Esophagus squamous epithelium (tissue), 5 donors: ENCODE measurements around the gene JMJD6. TPM values are rescaled to one million over a fixed set of nuclear protein-coding genes. Genes with fewer than 3 reads are reported as not detected.

Experiments used
- DNase-seq: peaks from one replicate; lab custom pipeline; 2025; lab: John Stamatoyannopoulos, UW
- H3K27ac ChIP-seq, 4 donors: fragments of 200-600 bp; sonication (generic); one replicate each; pipeline ENCODE4 v1.5.1; 2016 to 2019; ENCODE audit warnings: mild to moderate bottlenecking in 1 of 4
- H3K27me3 ChIP-seq, 4 donors: fragments of 200-600 bp; sonication (generic); 1 replicate in 3 of 4; 2 replicates in 1 of 4; pipeline versions ENCODE4 v1.5.1 to v1.6.0; 2017 to 2021; ENCODE audit warnings: antibody characterized with exemption in 1 of 4
- H3K36me3 ChIP-seq, 3 donors: fragments of 200-600 bp; sonication (generic); one replicate each; pipeline ENCODE4 v1.5.1; 2016 to 2019
- H3K4me1 ChIP-seq, 3 donors: fragments of 200-600 bp; sonication (generic); one replicate each; pipeline ENCODE4 v1.5.1; 2017 to 2019
- H3K4me3 ChIP-seq, 4 donors: fragments of 200-600 bp; sonication (generic); 1 replicate in 3 of 4; 2 replicates in 1 of 4; pipeline ENCODE4 v1.5.1; 2016 to 2019; ENCODE audit warnings: mild to moderate bottlenecking in 2 of 4, moderate library complexity in 1 of 4
- H3K9me3 ChIP-seq, 3 donors: fragments of 200-600 bp; sonication (generic); one replicate each; pipeline ENCODE4 v1.5.1; 2016 to 2019
- POLR2A ChIP-seq, 4 donors: fragments of 450-650 bp; IDR thresholded peaks; one replicate each; pipeline ENCODE4 v1.6.1; 2017; ENCODE audit warnings: antibody characterized with exemption in 4 of 4, mild to moderate bottlenecking in 4 of 4, moderate library complexity in 3 of 4
- WGBS, 2 donors: methylation state at CpG; one replicate each; pipeline ENCODE4 v1.1.5; 2018; 5-methylcytosine and 5-hydroxymethylcytosine counted together
- intact Hi-C: fragments of 100-400 bp; cut with DNase I; formaldehyde crosslinking; loops from one replicate; pipeline ENCODE4 v1.15.0; 2022
- total RNA-seq, 4 donors: library from RNA; depleted of rRNA; stranded (reverse); fragments of >200 nt; gene quantifications; one replicate each; pipeline ENCODE4 v1.1.0, GENCODE V29; 2016
- TF ChIP-seq, protein P1 (sequence below), 6 experiments: fragments of 450-650 bp in 4 of 6; fragments of 200-600 bp in 2 of 6; sonication (generic) in 2 of 6; IDR thresholded peaks; one replicate each; pipeline ENCODE4 v1.5.1; 2016 to 2019; ENCODE audit warnings: antibody characterized with exemption in 6 of 6, mild to moderate bottlenecking in 4 of 6, moderate library complexity in 4 of 6
- donor health status: DM: yes; HTN: yes; CAD: no.

JMJD6 gene
- total RNA-seq, 4 donors from 2014 or later, result 13.0 to 17.2 (median 16.7) TPM

DNA sequence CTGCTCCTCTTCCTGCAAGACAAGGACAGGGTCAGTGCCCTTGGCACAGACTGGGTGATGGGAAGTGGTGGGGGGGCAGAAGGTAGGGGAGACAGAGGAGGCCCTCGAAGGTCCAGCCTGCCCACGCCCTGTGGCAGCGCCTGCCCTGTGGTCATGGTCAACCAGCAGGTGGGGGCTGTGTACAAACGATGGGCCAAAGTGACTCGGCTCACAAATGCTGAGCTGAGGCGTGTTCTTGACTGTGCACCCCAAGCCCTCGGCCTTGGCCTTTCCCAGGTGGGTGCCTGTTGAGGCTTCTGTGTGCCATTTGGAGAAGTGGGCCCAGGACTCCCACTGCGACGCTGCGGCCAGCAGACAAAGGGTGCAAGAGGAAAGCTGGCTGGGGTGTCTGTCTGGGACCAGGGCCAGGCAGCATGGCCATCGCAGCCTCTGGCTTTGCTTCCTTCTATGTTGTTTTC is 38.2 kb downstream of the JMJD6 start:
- Histone ChIP-seq H3K4me3 (no peak overlapping the region), H3K9me3 (no peaks in the 10 kb centered on the region), H3K4me1 (peaks cover 12 to 77% (median 24%) of the 10 kb centered on the region in 3 donors), H3K27ac (peak overlapping the region; percentile 60 to 95 (median 85)), H3K36me3 (peaks cover 0 to 19% (median 0%) of the 10 kb centered on the region in 3 donors), H3K27me3 (no peaks in the 10 kb centered on the region)
- intact Hi-C loops, result loop anchor here (10.0 kb wide), 1 partner anchor 163 kb away; no protein-coding TSS in a partner anchor
- no peak for TF ChIP-seq POLR2A (IDR thresholded peaks at IDR 0.05)
- TF ChIP-seq, protein P1, sequence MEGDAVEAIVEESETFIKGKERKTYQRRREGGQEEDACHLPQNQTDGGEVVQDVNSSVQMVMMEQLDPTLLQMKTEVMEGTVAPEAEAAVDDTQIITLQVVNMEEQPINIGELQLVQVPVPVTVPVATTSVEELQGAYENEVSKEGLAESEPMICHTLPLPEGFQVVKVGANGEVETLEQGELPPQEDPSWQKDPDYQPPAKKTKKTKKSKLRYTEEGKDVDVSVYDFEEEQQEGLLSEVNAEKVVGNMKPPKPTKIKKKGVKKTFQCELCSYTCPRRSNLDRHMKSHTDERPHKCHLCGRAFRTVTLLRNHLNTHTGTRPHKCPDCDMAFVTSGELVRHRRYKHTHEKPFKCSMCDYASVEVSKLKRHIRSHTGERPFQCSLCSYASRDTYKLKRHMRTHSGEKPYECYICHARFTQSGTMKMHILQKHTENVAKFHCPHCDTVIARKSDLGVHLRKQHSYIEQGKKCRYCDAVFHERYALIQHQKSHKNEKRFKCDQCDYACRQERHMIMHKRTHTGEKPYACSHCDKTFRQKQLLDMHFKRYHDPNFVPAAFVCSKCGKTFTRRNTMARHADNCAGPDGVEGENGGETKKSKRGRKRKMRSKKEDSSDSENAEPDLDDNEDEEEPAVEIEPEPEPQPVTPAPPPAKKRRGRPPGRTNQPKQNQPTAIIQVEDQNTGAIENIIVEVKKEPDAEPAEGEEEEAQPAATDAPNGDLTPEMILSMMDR (IDR thresholded peaks at IDR 0.05), result no peak
- WGBS, 2 donors, result 63 to 80% methylated on average over 2 to 6 of the region's 11 CpGs
- DNase-seq, result no peak

DNA sequence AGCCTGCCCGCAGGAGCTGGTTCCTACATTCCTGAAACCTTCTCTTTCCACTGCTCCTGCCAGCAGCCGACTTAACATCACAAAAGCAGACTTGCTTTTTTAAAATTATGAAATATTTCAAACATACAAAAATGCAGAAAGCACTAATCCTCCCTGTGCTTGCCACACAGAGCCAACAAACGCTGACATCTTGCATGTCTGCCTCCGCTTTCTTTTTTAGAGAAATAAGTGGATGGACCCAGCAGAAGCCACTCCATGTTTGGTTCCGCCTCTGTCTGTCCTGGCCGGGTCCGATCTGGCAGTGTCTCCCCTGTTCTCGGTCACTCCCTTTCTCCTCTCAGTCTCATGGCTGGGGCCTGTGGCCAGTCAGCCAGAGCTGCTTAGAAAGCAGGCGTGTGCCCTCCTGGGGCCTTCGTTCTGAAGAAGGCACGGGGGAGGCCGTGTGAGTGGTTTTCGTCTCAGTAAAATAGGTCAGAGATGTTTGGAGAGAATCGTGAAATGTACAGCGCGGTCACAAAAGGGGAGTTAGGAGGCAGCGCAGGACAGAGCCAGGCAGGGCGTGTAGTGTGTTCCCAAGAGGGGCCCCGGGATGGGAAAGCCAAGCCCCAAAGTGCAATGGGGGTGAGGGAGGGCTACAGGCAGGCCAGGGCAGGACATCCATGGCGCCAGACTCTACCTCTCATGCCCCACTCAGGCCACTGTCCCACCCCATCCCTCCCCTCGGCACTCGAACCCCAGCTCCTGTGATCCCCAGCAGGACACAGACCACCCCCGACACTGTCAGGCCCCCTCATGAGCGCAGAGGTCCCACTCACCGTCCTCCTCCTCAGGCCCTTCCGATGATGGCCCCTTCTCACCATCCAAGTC is 38.9 kb downstream of the JMJD6 start:
- no peak for DNase-seq

DNA sequence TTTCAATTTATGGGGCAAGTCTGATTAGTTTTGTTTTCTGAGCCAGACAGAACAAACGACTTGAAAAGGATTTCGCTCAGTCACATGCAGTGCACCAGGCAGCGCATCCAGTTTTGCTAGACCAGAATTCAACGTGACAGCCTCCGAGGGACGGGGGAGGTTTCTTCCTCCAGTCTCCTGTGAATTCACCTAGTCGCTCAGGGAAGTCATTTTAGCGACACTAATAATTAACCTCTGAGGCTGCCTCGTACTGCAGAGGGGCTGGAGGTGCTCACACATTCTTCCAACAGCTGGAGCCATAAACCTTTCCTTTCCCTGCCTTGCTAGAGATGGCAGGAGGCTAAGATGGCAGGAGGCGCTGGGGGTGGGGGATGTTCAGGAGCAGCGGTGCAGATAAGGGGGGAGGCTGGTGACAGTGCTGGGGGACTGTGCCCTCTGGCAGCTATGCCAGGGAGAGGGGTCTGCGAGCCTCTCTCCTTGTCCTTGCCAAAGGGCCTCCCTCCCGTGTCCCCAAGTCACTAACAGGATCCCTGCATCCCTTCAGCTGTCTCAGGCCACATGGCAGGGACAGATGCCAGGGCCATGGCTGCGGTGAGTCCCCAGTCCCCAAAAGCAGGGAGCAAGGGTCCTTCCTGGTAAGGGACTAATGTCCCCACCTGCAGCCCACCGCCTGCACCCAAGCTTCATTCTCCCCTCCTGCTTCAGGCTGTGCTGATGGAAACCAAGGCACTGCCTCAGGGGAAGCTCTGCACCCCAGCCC is 39.7 kb downstream of the JMJD6 start:
- Histone ChIP-seq H3K27me3 (no peaks in the 10 kb centered on the region), H3K36me3 (peaks cover 0 to 31% (median 0%) of the 10 kb centered on the region in 3 donors), H3K4me1 (peaks cover 22 to 90% (median 37%) of the 10 kb centered on the region in 3 donors), H3K27ac (peak overlapping the region; percentile 61 to 95 (median 85)), H3K4me3 (peak overlapping the region in 1 of 4 donors; percentile 26), H3K9me3 (no peaks in the 10 kb centered on the region)
- intact Hi-C loops, result loop anchor here (10.0 kb wide), 1 partner anchor 162 kb away; no protein-coding TSS in a partner anchor
- 69 to 70% methylated on average over 11 to 13 of the region's 15 CpGs for WGBS, 2 donors
- TF ChIP-seq, protein P1 (IDR thresholded peaks at IDR 0.05), result no peak
- no peak for TF ChIP-seq POLR2A (IDR thresholded peaks at IDR 0.05)
- no peak for DNase-seq

More for the DNA sequence above, 38.9 kb downstream of the JMJD6 start:
- Histone ChIP-seq H3K27me3 (no peaks in the 10 kb centered on the region), H3K4me1 (peaks cover 14 to 83% (median 29%) of the 10 kb centered on the region in 3 donors), H3K36me3 (peaks cover 0 to 25% (median 0%) of the 10 kb centered on the region in 3 donors), H3K4me3 (peak overlapping the region in 1 of 4 donors; percentile 26), H3K27ac (peak overlapping the region; percentile 61 to 95 (median 85)), H3K9me3 (no peaks in the 10 kb centered on the region)
- TF ChIP-seq, protein P1 (IDR thresholded peaks at IDR 0.05), result no peak
- TF ChIP-seq POLR2A (IDR thresholded peaks at IDR 0.05), result no peak
- intact Hi-C loops, result loop anchor here (10.0 kb wide), 1 partner anchor 163 kb away; no protein-coding TSS in a partner anchor
- WGBS, 2 donors, result 50 to 57% methylated on average over 17 to 21 of the region's 26 CpGs

DNA sequence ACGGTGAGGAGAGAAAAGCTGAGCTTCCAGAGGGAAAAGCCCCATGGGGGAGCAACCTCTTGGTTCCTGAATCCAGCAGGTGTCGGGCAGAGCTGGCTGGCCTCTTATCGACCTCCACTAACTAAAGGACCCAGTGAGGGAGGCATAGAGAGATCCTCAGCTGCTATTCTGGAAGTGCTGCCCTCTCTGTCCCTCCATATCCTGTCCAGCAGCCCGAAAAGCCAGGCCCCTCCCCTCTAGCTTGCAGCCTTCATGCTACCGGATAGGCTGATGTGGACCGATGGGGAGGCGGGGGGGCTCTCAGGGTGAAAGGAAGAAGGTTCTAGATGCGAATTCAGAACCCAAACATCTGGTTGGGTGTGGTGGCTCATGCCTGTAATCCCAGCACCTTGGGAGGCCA is 40.6 kb downstream of the JMJD6 start:
- TF ChIP-seq POLR2A (IDR thresholded peaks at IDR 0.05), result no peak
- TF ChIP-seq, protein P1 (IDR thresholded peaks at IDR 0.05), result no peak

More for the DNA sequence above, 40.6 kb downstream of the JMJD6 start:
- DNase-seq, result no peak
- Histone ChIP-seq H3K27me3 (no peaks in the 10 kb centered on the region), H3K4me3 (no peak overlapping the region), H3K36me3 (peaks cover 0 to 31% (median 0%) of the 10 kb centered on the region in 3 donors), H3K4me1 (peaks cover 26 to 90% (median 40%) of the 10 kb centered on the region in 3 donors), H3K9me3 (no peaks in the 10 kb centered on the region), H3K27ac (peak overlapping the region in 3 of 4 donors; percentile 55 to 88 (median 82))
- 77 to 85% methylated on average over 5 to 8 of the region's 8 CpGs for WGBS, 2 donors
- intact Hi-C loops, result loop anchor here (10.0 kb wide), 1 partner anchor 161 kb away; no protein-coding TSS in a partner anchor
